ENCODE measurements around the gene CEL. TPM values are rescaled to one million over a fixed set of nuclear protein-coding genes. Genes with fewer than 3 reads are reported as not detected.

The CEL gene
- total RNA-seq, 2 experiments from 2014 or later, result 0.16 to 0.39 TPM

- TF ChIP-seq, protein P1, sequence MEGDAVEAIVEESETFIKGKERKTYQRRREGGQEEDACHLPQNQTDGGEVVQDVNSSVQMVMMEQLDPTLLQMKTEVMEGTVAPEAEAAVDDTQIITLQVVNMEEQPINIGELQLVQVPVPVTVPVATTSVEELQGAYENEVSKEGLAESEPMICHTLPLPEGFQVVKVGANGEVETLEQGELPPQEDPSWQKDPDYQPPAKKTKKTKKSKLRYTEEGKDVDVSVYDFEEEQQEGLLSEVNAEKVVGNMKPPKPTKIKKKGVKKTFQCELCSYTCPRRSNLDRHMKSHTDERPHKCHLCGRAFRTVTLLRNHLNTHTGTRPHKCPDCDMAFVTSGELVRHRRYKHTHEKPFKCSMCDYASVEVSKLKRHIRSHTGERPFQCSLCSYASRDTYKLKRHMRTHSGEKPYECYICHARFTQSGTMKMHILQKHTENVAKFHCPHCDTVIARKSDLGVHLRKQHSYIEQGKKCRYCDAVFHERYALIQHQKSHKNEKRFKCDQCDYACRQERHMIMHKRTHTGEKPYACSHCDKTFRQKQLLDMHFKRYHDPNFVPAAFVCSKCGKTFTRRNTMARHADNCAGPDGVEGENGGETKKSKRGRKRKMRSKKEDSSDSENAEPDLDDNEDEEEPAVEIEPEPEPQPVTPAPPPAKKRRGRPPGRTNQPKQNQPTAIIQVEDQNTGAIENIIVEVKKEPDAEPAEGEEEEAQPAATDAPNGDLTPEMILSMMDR (IDR thresholded peaks at IDR 0.05), result no peak
- intact Hi-C loops (cut with DNase I, micrococcal nuclease), result no loop called here
- Histone ChIP-seq H3K27me3 (ENCODE audit: control insufficient read depth in 1 of 2, insufficient read depth in 2 of 2, low read length in 2 of 2) (no peaks in the 10 kb centered on the region), H3K36me3 (ENCODE audit: insufficient read depth, low read length) (no peaks in the 10 kb centered on the region), H3K9me3 (ENCODE audit: control insufficient read depth in 1 of 2, insufficient read depth in 1 of 2, low read length in 2 of 2) (no peaks in the 10 kb centered on the region), H3K4me1 (ENCODE audit: insufficient read depth, low read length) (no peaks in the 10 kb centered on the region), H3K27ac (ENCODE audit: low read depth in 1 of 2, low read length in 2 of 2) (no peak overlapping the region), H3K4me3 (ENCODE audit: low read length) (no peak overlapping the region)
- H3K27me3 Mint-ChIP-seq, result no peaks in the 10 kb centered on the region
- H3K36me3 Mint-ChIP-seq (ENCODE audit: low read depth), result no peaks in the 10 kb centered on the region
- ChIA-PET POLR2A (no interaction called here), CTCF (no interaction called here)
- H3K4me3 Mint-ChIP-seq, result no peak overlapping the region
- H3K4me1 Mint-ChIP-seq (ENCODE audit: low read depth), result no peaks in the 10 kb centered on the region
- ATAC-seq (ENCODE audit: poor library complexity) (no peak), DNase-seq (no peak)
- H3K9me3 Mint-ChIP-seq, result no peaks in the 10 kb centered on the region
- H3K27ac Mint-ChIP-seq, result no peak overlapping the region
These were observed 12.4 kb downstream of the CEL start for GRCh38 chr9:133074111-133074651.

- CTCF ChIA-PET, result interaction anchor here (0.7 to 1.2 kb wide), 2 partner anchors 68 to 71 kb away, joined by 3 to 4 read pairs; no protein-coding TSS in a partner anchor
- intact Hi-C loops (cut with DNase I, micrococcal nuclease), result no loop called here
- Mint-ChIP-seq H3K36me3 (ENCODE audit: low read depth) (no peaks in the 10 kb centered on the region), H3K4me3 (no peak overlapping the region), H3K9me3 (no peaks in the 10 kb centered on the region), H3K27me3 (no peaks in the 10 kb centered on the region), H3K27ac (no peak overlapping the region), H3K4me1 (ENCODE audit: low read depth) (no peaks in the 10 kb centered on the region)
- TF ChIP-seq, protein P1 (IDR thresholded peaks at IDR 0.05), result no peak
- H3K4me3 ChIP-seq (ENCODE audit: low read length), result no peak overlapping the region
- POLR2A ChIA-PET, result no interaction called here
- ATAC-seq (ENCODE audit: poor library complexity) (no peak), DNase-seq (no peak)
- H3K27ac ChIP-seq (ENCODE audit: low read depth in 1 of 2, low read length in 2 of 2), result no peak overlapping the region
- H3K9me3 ChIP-seq (ENCODE audit: control insufficient read depth in 1 of 2, insufficient read depth in 1 of 2, low read length in 2 of 2), result no peaks in the 10 kb centered on the region
- H3K27me3 ChIP-seq (ENCODE audit: control insufficient read depth in 1 of 2, insufficient read depth in 2 of 2, low read length in 2 of 2), result no peaks in the 10 kb centered on the region
- H3K4me1 ChIP-seq (ENCODE audit: insufficient read depth, low read length), result no peaks in the 10 kb centered on the region
- H3K36me3 ChIP-seq (ENCODE audit: insufficient read depth, low read length), result no peaks in the 10 kb centered on the region
These were observed 14.3 kb downstream of the CEL start for GRCh38 chr9:133075925-133076630.

GRCh38 chr9:133076691-133077090 is 14.9 kb downstream of the CEL start:
- Histone ChIP-seq H3K36me3 (ENCODE audit: insufficient read depth, low read length) (no peaks in the 10 kb centered on the region), H3K4me3 (ENCODE audit: low read length) (no peak overlapping the region), H3K27ac (ENCODE audit: low read depth in 1 of 2, low read length in 2 of 2) (no peak overlapping the region), H3K4me1 (ENCODE audit: insufficient read depth, low read length) (no peaks in the 10 kb centered on the region), H3K9me3 (ENCODE audit: control insufficient read depth in 1 of 2, insufficient read depth in 1 of 2, low read length in 2 of 2) (no peaks in the 10 kb centered on the region), H3K27me3 (ENCODE audit: control insufficient read depth in 1 of 2, insufficient read depth in 2 of 2, low read length in 2 of 2) (no peaks in the 10 kb centered on the region)
- H3K27me3 Mint-ChIP-seq, result no peaks in the 10 kb centered on the region
- H3K9me3 Mint-ChIP-seq, result no peaks in the 10 kb centered on the region
- ChIA-PET POLR2A (no interaction called here), CTCF (interaction anchor here (0.7 kb wide), 1 partner anchor 71 kb away, joined by 3 read pairs; no protein-coding TSS in a partner anchor)
- intact Hi-C loops (cut with DNase I, micrococcal nuclease), result no loop called here
- H3K36me3 Mint-ChIP-seq (ENCODE audit: low read depth), result no peaks in the 10 kb centered on the region
- H3K27ac Mint-ChIP-seq, result no peak overlapping the region
- no peaks in the 10 kb centered on the region for H3K4me1 Mint-ChIP-seq (ENCODE audit: low read depth)
- DNase-seq (no peak), ATAC-seq (ENCODE audit: poor library complexity) (no peak)
- TF ChIP-seq, protein P1 (IDR thresholded peaks at IDR 0.05), result no peak
- H3K4me3 Mint-ChIP-seq, result no peak overlapping the region

Data from CD4-positive, alpha-beta T cell (primary cell).